K562 (cell line): Measurements from ENCODE around the gene S100A10. TPM values are rescaled to one million over a fixed set of nuclear protein-coding genes. Genes with fewer than 3 reads are reported as not detected.

Experiments used
- ATAC-seq: fragments of 200-7000 bp; cut with Tn5 transposase; 3 replicates; pipeline ENCODE4 v1.9.1; 2020; ENCODE audit warnings: moderate library complexity
- BruUV-seq: library from RNA; stranded (reverse); fragments of 400-500 nt; replicated peaks from 2 replicates; lab custom pipeline; 2021; lab: Mats Ljungman, UMichigan
- CTCF ChIA-PET: fragments of 300-600 bp; formaldehyde crosslinking; extraction: SDS; loops from one replicate; lab custom pipeline; 2021; ENCODE audit warnings: low intra/inter-chr PET ratio; lab: Yijun Ruan, JAX
- POLR2A ChIA-PET: fragments of 300-600, 350-650 bp; sonication (Branson Sonifier 250); formaldehyde crosslinking; extraction: SDS; loops from one replicate; lab custom pipeline; 2021; ENCODE audit warnings: antibody characterized with exemption, inconsistent platforms; lab: Yijun Ruan, JAX
- DNase-seq, 4 experiments: peaks; one replicate each; pipeline versions ENCODE4 v3.0.0 to v3.0.0-alpha.2; 2011 to 2018; ENCODE audit warnings: low spot score in 3 of 4, mixed read lengths in 3 of 4; ENCODE audit errors: extremely low read depth in 1 of 4
- FAIRE-seq: peaks from 2 replicates; lab custom pipeline; 2011; peaks lifted over from hg19 to GRCh38; lab: Jason Lieb, UNC
- H2AFZ ChIP-seq: 2 replicates; pipeline ENCODE4 v1.6.0; 2011; ENCODE audit warnings: low read depth, low read length, control low read depth, inconsistent platforms
- H3K27ac ChIP-seq: fragments of 200-600 bp; 3 replicates; pipeline ENCODE4 v1.8.0; 2011; ENCODE audit warnings: low read depth, mild to moderate bottlenecking, control low read depth, inconsistent platforms, low read length, moderate library complexity, mixed read lengths; ENCODE audit errors: extremely low read depth
- H3K27me3 ChIP-seq, 2 experiments: fragments of 300-600 bp in 1 of 2; 2 replicates in 1 of 2; 3 replicates in 1 of 2; pipeline versions ENCODE4 v1.6.0 to v1.8.0; 2011; ENCODE audit warnings: inconsistent platforms in 2 of 2, low read length in 2 of 2, mild to moderate bottlenecking in 1 of 2, mixed read lengths in 1 of 2, moderate library complexity in 1 of 2; ENCODE audit not compliant: control insufficient read depth in 2 of 2, insufficient read depth in 2 of 2
- H3K36me3 ChIP-seq: fragments of 300-600 bp; 3 replicates; pipeline ENCODE4 v1.8.0; 2011; ENCODE audit warnings: mild to moderate bottlenecking, low read length, inconsistent platforms; ENCODE audit not compliant: control insufficient read depth, insufficient read depth
- H3K4me1 ChIP-seq, 2 experiments: fragments of 200-600 bp in 1 of 2; replicated peaks in 1 of 2; 2 replicates in 1 of 2; 3 replicates in 1 of 2; pipeline versions ENCODE4 v1.5.1 to v1.8.0; 2011; ENCODE audit warnings: inconsistent platforms in 2 of 2, low read length in 2 of 2, mild to moderate bottlenecking in 1 of 2, mixed read lengths in 1 of 2, moderate library complexity in 1 of 2; ENCODE audit not compliant: control insufficient read depth in 2 of 2, insufficient read depth in 2 of 2
- H3K4me2 ChIP-seq: 2 replicates; pipeline ENCODE4 v1.6.1; 2011; ENCODE audit warnings: low read length, control low read depth, inconsistent platforms, mixed read lengths; ENCODE audit not compliant: insufficient read depth
- H3K4me3 ChIP-seq: fragments of 200-600 bp; sonication (generic), shearing (Covaris generic); 2 replicates; pipeline ENCODE4 v1.5.1; 2016; ENCODE audit warnings: control low read depth, inconsistent platforms
- H3K79me2 ChIP-seq: fragments of 200-600 bp; 3 replicates; pipeline ENCODE4 v1.8.0; 2011; ENCODE audit warnings: low read length, inconsistent platforms; ENCODE audit not compliant: control insufficient read depth, insufficient read depth
- H3K9ac ChIP-seq, 2 experiments: 2 replicates each; pipeline versions ENCODE4 v1.6.0 to v1.6.1; 2011; ENCODE audit warnings: low read depth in 2 of 2, low read length in 2 of 2, control low read depth in 1 of 2, inconsistent platforms in 1 of 2, mild to moderate bottlenecking in 1 of 2, mixed read lengths in 1 of 2; ENCODE audit not compliant: insufficient read depth in 1 of 2
- H3K9me1 ChIP-seq: one replicate; pipeline ENCODE4 v1.6.0; 2011; ENCODE audit warnings: inconsistent platforms, mild to moderate bottlenecking, low read length, moderate library complexity; ENCODE audit not compliant: control insufficient read depth, insufficient read depth
- H3K9me3 ChIP-seq: replicated peaks from 2 replicates; pipeline ENCODE4 v1.5.1; 2011; ENCODE audit warnings: low read depth, low read length, inconsistent platforms; ENCODE audit not compliant: control insufficient read depth, insufficient read depth
- H4K20me1 ChIP-seq: replicated peaks from 2 replicates; pipeline ENCODE4 v1.6.1; 2011; ENCODE audit warnings: low read length, inconsistent platforms, mixed read lengths; ENCODE audit not compliant: control insufficient read depth, insufficient read depth
- ADNP ChIP-seq: fragments of 200-800 bp; sonication (Bioruptor generic); IDR thresholded peaks from 2 replicates; pipeline ENCODE4 v1.6.1; 2016; ENCODE audit warnings: missing genetic modification characterization, missing compliant biosample characterization
- CBFA2T3 ChIP-seq: fragments of 450-650 bp; IDR thresholded peaks from 2 replicates; pipeline ENCODE4 v1.6.1; 2017
- CBX3 ChIP-seq, 2 experiments: IDR thresholded peaks; 1 replicate in 1 of 2; 2 replicates in 1 of 2; pipeline ENCODE4 v1.6.1; 2012; ENCODE audit warnings: inconsistent platforms in 2 of 2, low read length in 2 of 2, borderline replicate concordance in 1 of 2, control low read depth in 1 of 2
- CEBPB ChIP-seq: fragments of 450-650 bp; IDR thresholded peaks from 2 replicates; pipeline ENCODE4 v1.6.1; 2016; ENCODE audit warnings: missing genetic modification characterization, missing compliant biosample characterization
- FOXP1 ChIP-seq: sonication (generic); formaldehyde crosslinking; IDR thresholded peaks from 2 replicates; pipeline ENCODE4 v1.8.0; 2022; ENCODE audit warnings: mild to moderate bottlenecking, missing genetic modification reagents
- GMEB1 ChIP-seq: fragments of 250-450 bp; sonication (Bioruptor Pico); IDR thresholded peaks from 2 replicates; pipeline ENCODE4 v1.4.0; 2020; ENCODE audit warnings: mild to moderate bottlenecking
- HMGN3 ChIP-seq: IDR thresholded peaks from 2 replicates; pipeline ENCODE4 v1.6.1; 2011; ENCODE audit warnings: borderline replicate concordance, low read depth, mild to moderate bottlenecking, mixed read lengths, low read length; ENCODE audit not compliant: insufficient read length; ENCODE audit errors: extremely low read depth
- POLR2H ChIP-seq: IDR thresholded peaks from 2 replicates; pipeline ENCODE4 v1.6.1; 2016; ENCODE audit warnings: missing genetic modification characterization, low read depth, mild to moderate bottlenecking, control low read depth, missing compliant biosample characterization, moderate library complexity
- RBM34 ChIP-seq: fragments of 200-400 bp; formaldehyde crosslinking; IDR thresholded peaks from 2 replicates; pipeline ENCODE4 v1.6.1; 2018; ENCODE audit warnings: low read length, borderline replicate concordance; ENCODE audit not compliant: insufficient read depth
- STAT6 ChIP-seq: sonication (generic); formaldehyde crosslinking; IDR thresholded peaks from 2 replicates; pipeline ENCODE4 v1.8.1; 2023; ENCODE audit warnings: mild to moderate bottlenecking, missing genetic modification reagents
- ZNF3 ChIP-seq: fragments of 250-450 bp; sonication (Bioruptor Pico); IDR thresholded peaks from 2 replicates; pipeline ENCODE4 v1.5.0; 2021; ENCODE audit warnings: mild to moderate bottlenecking, moderate library complexity
- ZNF347 ChIP-seq: fragments of 450-650 bp; formaldehyde crosslinking; IDR thresholded peaks from 2 replicates; pipeline ENCODE4 v1.4.0; 2020; ENCODE audit warnings: low read depth, mild to moderate bottlenecking, moderate library complexity
- WGBS: fragments of 100-300 bp; shearing (Covaris generic); methylation state at CpG from one replicate; pipeline ENCODE4 v1.1.6; 2016; ENCODE audit warnings: low coverage, mixed read lengths; ENCODE audit not compliant: insufficient coverage; ENCODE audit errors: missing lambda C conversion rate; 5-methylcytosine and 5-hydroxymethylcytosine counted together
- in situ Hi-C: fragments of 300-500 bp; cut with MboI; formaldehyde crosslinking; loops from 4 replicates; pipeline ENCODE4 v1.15.0; 2018; ENCODE audit warnings: inconsistent platforms, mixed read lengths
- intact Hi-C: fragments of 100-400 bp; cut with micrococcal nuclease; formaldehyde crosslinking; loops from 2 replicates; pipeline ENCODE4 v1.14.2; 2022
- polyA plus RNA-seq, 8 experiments: library from polyadenylated mRNA; depleted of rRNA in 4 of 8; stranded (reverse) in 5 of 8; unstranded in 3 of 8; fragments of >200 nt; fragmentation: Nextera tagmentation in 2 of 8; fragmentation: Illumina TruSeq in 1 of 8; extraction: Ambion mirVana in 2 of 8; extraction: Trizol in 1 of 8; gene quantifications; 2 replicates each; pipeline versions ENCODE4 v1.2.1 to v1.2.3, GENCODE V29; 2011 to 2014; ENCODE audit warnings: inconsistent platforms in 1 of 8, missing spikeins in 1 of 8
- total RNA-seq, 7 experiments: library from RNA; depleted of rRNA in 6 of 7; stranded (reverse); fragments of >200 nt in 6 of 7; fragmentation: Illumina TruSeq in 2 of 7; extraction: Trizol in 2 of 7; gene quantifications; 2 replicates each; pipeline versions ENCODE4 v1.2.1 to v1.2.3, GENCODE V29; 2011 to 2021; ENCODE audit warnings: low replicate concordance in 1 of 7

Gene S100A10
- total and polyA plus RNA-seq, 9 of the 15 experiments (the other 6 are each of a cell fraction or from before 2014, with no cell fraction given) = 0.32 to 1.6 (median 0.50) TPM; not detected in 3

GRCh38 chr1:152024223-152024622, 30.6 kb upstream of the S100A10 start:
- H3K27ac ChIP-seq = no peak overlapping the region
- no peak overlapping the region for H2AFZ ChIP-seq
- ChIA-PET POLR2A (interaction anchor here (1.2 kb wide), 1 partner anchor 11 kb away, joined by 8 read pairs; no protein-coding TSS in a partner anchor), CTCF (interaction anchor here (0.9 kb wide), 1 partner anchor 54 kb away, joined by 3 read pairs; no protein-coding TSS in a partner anchor)
- DNase-seq (no peak), FAIRE-seq (no peak), ATAC-seq (no peak; the same call in 1 of the 3 replicates)
- H3K79me2 ChIP-seq = no peaks in the 10 kb centered on the region
- in situ Hi-C loops (no loop called here), intact Hi-C loops (no loop called here)
- no peak overlapping the region for H3K9ac ChIP-seq
- no peaks in the 10 kb centered on the region for H3K9me3 ChIP-seq
- no peak for TF ChIP-seq STAT6 (CRISPR knock-in tag)
- no peaks in the 10 kb centered on the region for H3K9me1 ChIP-seq
- H4K20me1 ChIP-seq = no peaks in the 10 kb centered on the region
- H3K4me1 ChIP-seq = no peaks in the 10 kb centered on the region
- no TSS peak for BruUV-seq
- no peak overlapping the region for H3K4me3 ChIP-seq
- H3K27me3 ChIP-seq = peaks cover 32 to 38% of the 10 kb centered on the region in 2 experiments
- 2% methylated on average over 4 of the region's 4 CpGs for WGBS
- no peaks in the 10 kb centered on the region for H3K36me3 ChIP-seq
- H3K4me2 ChIP-seq = no peak overlapping the region

GRCh38 chr1:152023221-152023620, 29.6 kb upstream of the S100A10 start:
- ATAC-seq = no peak
- Histone ChIP-seq H3K4me3 (no peak overlapping the region), H3K9me1 (no peaks in the 10 kb centered on the region), H3K27ac (no peak overlapping the region), H4K20me1 (no peaks in the 10 kb centered on the region), H3K9ac (no peak overlapping the region), H3K4me1 (no peaks in the 10 kb centered on the region), H2AFZ (no peak overlapping the region), H3K4me2 (no peak overlapping the region), H3K27me3 (peaks cover 34 to 41% of the 10 kb centered on the region in 2 experiments), H3K79me2 (no peaks in the 10 kb centered on the region), H3K9me3 (no peaks in the 10 kb centered on the region), H3K36me3 (no peaks in the 10 kb centered on the region)
- no peak for DNase-seq
- intact Hi-C loops (no loop called here), in situ Hi-C loops (no loop called here)
- ChIA-PET CTCF (no interaction called here), POLR2A (interaction anchor here (0.7 to 1.1 kb wide), 2 partner anchors 11 to 415 kb away, joined by 3 read pairs; no protein-coding TSS in a partner anchor)
- BruUV-seq = no TSS peak
- WGBS = 7% methylated on average over 2 of the region's 4 CpGs
- FAIRE-seq = no peak
- TF ChIP-seq ZNF347 (no peak), CBX3 (IDR thresholded peaks at IDR 0.05; ENCODE audit: borderline replicate concordance in 1 of 2, low read length in 2 of 2) (no peak), CBFA2T3 (no peak), ADNP (no peak), POLR2H (tag) (no peak), CEBPB (no peak), GMEB1 (CRISPR knock-in tag) (no peak), ZNF3 (no peak), FOXP1 (CRISPR knock-in tag) (no peak), RBM34 (no peak), HMGN3 (no peak)
